Astrocyte (in vitro differentiated cells and primary cell): ENCODE results near the gene DHRS3. TPM values are rescaled to one million over a fixed set of nuclear protein-coding genes. Genes with fewer than 3 reads are reported as not detected.
A peak's percentile ranks its signal among the peaks of the same experiment; 100 is the strongest.

Experiments used
- DNase-seq: peaks from one replicate; pipeline ENCODE4 v3.0.0-alpha.2; 2010; ENCODE audit warnings: low read depth
- FAIRE-seq: peaks from 2 replicates; lab custom pipeline; 2011; peaks lifted over from hg19 to GRCh38; lab: Jason Lieb, UNC
- H2AFZ ChIP-seq: 2 replicates; pipeline ENCODE4 v1.6.0; 2012; ENCODE audit warnings: low read depth, low read length, inconsistent platforms
- H3K27ac ChIP-seq: 2 replicates; pipeline ENCODE4 v1.5.1; 2011; ENCODE audit warnings: low read depth, low read length, inconsistent platforms
- H3K27me3 ChIP-seq: 2 replicates; pipeline ENCODE4 v1.6.0; 2011; ENCODE audit warnings: low read length, inconsistent platforms; ENCODE audit not compliant: insufficient read depth
- H3K36me3 ChIP-seq: 2 replicates; pipeline ENCODE4 v1.5.1; 2011; ENCODE audit warnings: low read length, inconsistent platforms; ENCODE audit not compliant: insufficient read depth
- H3K4me1 ChIP-seq: 2 replicates; pipeline ENCODE4 v1.5.1; 2011; ENCODE audit warnings: low read length, inconsistent platforms; ENCODE audit not compliant: insufficient read depth
- H3K4me2 ChIP-seq: 2 replicates; pipeline ENCODE4 v1.6.0; 2012; ENCODE audit warnings: low read length, inconsistent platforms
- H3K4me3 ChIP-seq: 2 replicates; pipeline ENCODE4 v1.5.1; 2011; ENCODE audit warnings: low read depth, mild to moderate bottlenecking, low read length, inconsistent platforms; ENCODE audit not compliant: insufficient read depth
- H3K79me2 ChIP-seq: 2 replicates; pipeline ENCODE4 v1.6.0; 2012; ENCODE audit warnings: mild to moderate bottlenecking, low read length, inconsistent platforms; ENCODE audit not compliant: insufficient read depth
- H3K9ac ChIP-seq: 2 replicates; pipeline ENCODE4 v1.6.0; 2012; ENCODE audit warnings: mild to moderate bottlenecking, low read length, inconsistent platforms
- H3K9me3 ChIP-seq: 2 replicates; pipeline ENCODE4 v1.5.1; 2012; ENCODE audit warnings: low read depth, mild to moderate bottlenecking, low read length, inconsistent platforms; ENCODE audit not compliant: insufficient read depth
- H4K20me1 ChIP-seq: 2 replicates; pipeline ENCODE4 v1.6.0; 2012; ENCODE audit warnings: low read length, inconsistent platforms; ENCODE audit not compliant: insufficient read depth
- H3K27ac Mint-ChIP-seq: one replicate; pipeline ENCODE4 v1.8.0; 2021; ENCODE audit warnings: mild to moderate bottlenecking, mixed read lengths; ENCODE audit not compliant: unreplicated experiment
- H3K27me3 Mint-ChIP-seq: one replicate; pipeline ENCODE4 v1.8.0; 2021; ENCODE audit warnings: low read depth, mixed read lengths; ENCODE audit not compliant: unreplicated experiment
- H3K36me3 Mint-ChIP-seq: one replicate; pipeline ENCODE4 v1.8.0; 2021; ENCODE audit warnings: low read depth, mixed read lengths; ENCODE audit not compliant: unreplicated experiment
- H3K4me1 Mint-ChIP-seq: one replicate; pipeline ENCODE4 v1.8.0; 2021; ENCODE audit warnings: low read depth, mixed read lengths; ENCODE audit not compliant: unreplicated experiment
- H3K4me3 Mint-ChIP-seq: one replicate; pipeline ENCODE4 v1.8.0; 2021; ENCODE audit warnings: mild to moderate bottlenecking, moderate library complexity, mixed read lengths; ENCODE audit not compliant: unreplicated experiment
- H3K9me3 Mint-ChIP-seq: one replicate; pipeline ENCODE4 v1.8.0; 2021; ENCODE audit warnings: mild to moderate bottlenecking, mixed read lengths; ENCODE audit not compliant: unreplicated experiment
- CTCF ChIP-seq: IDR thresholded peaks from 2 replicates; pipeline ENCODE4 v1.5.1; 2011; ENCODE audit warnings: low read depth, mild to moderate bottlenecking, inconsistent platforms, low read length, moderate library complexity; ENCODE audit not compliant: insufficient read depth
- EZH2 ChIP-seq: IDR thresholded peaks from 2 replicates; pipeline ENCODE4 v1.6.1; 2012; ENCODE audit warnings: mild to moderate bottlenecking, low read length, inconsistent platforms; ENCODE audit not compliant: insufficient read depth
- total RNA-seq: library from RNA; stranded (reverse); gene quantifications from 2 replicates; pipeline ENCODE4 v1.2.1, GENCODE V29; 2021

Gene DHRS3
- total RNA-seq, 1 donor from 2014 or later: 3.4 TPM

GRCh38 chr1:12528021-12528852 lies 89.8 kb downstream of the DHRS3 start:
- H3K4me3 ChIP-seq: no peak overlapping the region
- Mint-ChIP-seq H3K27me3 (no peaks in the 10 kb centered on the region), H3K36me3 (no peaks in the 10 kb centered on the region), H3K27ac (no peak overlapping the region), H3K4me3 (no peak overlapping the region), H3K4me1 (no peaks in the 10 kb centered on the region), H3K9me3 (no peaks in the 10 kb centered on the region)
- FAIRE-seq (no peak), DNase-seq (peak; percentile 39)
- no peak overlapping the region for H3K27ac ChIP-seq
- no peak overlapping the region for H3K9ac ChIP-seq
- H4K20me1 ChIP-seq: no peaks in the 10 kb centered on the region
- H2AFZ ChIP-seq: no peak overlapping the region
- H3K36me3 ChIP-seq: no peaks in the 10 kb centered on the region
- no peak for TF ChIP-seq EZH2
- TF ChIP-seq CTCF: no peak
- H3K27me3 ChIP-seq: no peaks in the 10 kb centered on the region
- H3K4me2 ChIP-seq: peak overlapping the region; percentile 33
- peaks cover 4% of the 10 kb centered on the region for H3K4me1 ChIP-seq
- no peaks in the 10 kb centered on the region for H3K79me2 ChIP-seq
- H3K9me3 ChIP-seq: no peaks in the 10 kb centered on the region

GRCh38 chr1:12527564-12527963 lies 90.4 kb downstream of the DHRS3 start:
- Mint-ChIP-seq H3K36me3 (no peaks in the 10 kb centered on the region), H3K4me3 (no peak overlapping the region), H3K27ac (no peak overlapping the region), H3K4me1 (no peaks in the 10 kb centered on the region), H3K9me3 (no peaks in the 10 kb centered on the region), H3K27me3 (no peaks in the 10 kb centered on the region)
- Histone ChIP-seq H3K4me2 (no peak overlapping the region), H3K9me3 (no peaks in the 10 kb centered on the region), H3K79me2 (no peaks in the 10 kb centered on the region), H3K27me3 (no peaks in the 10 kb centered on the region), H3K36me3 (no peaks in the 10 kb centered on the region), H3K9ac (no peak overlapping the region), H4K20me1 (no peaks in the 10 kb centered on the region), H3K4me3 (no peak overlapping the region), H2AFZ (no peak overlapping the region), H3K4me1 (peaks cover 4% of the 10 kb centered on the region), H3K27ac (no peak overlapping the region)
- FAIRE-seq (no peak), DNase-seq (no peak)
- TF ChIP-seq EZH2: no peak
- TF ChIP-seq CTCF: no peak
